Fibroblast of peridontal ligament (primary cell): Measurements from ENCODE around the gene GCNT2.
"Not testable (repeated sequence)": the region's sequence is repeated elsewhere in the genome, so short reads cannot be mapped to it uniquely, and the experiment has no call there.

ENCODE experiments used
- DNase-seq: peaks from one replicate; pipeline ENCODE4 v3.0.0-alpha.2; 2010; ENCODE audit errors: extremely low read depth

The GCNT2 gene

DNA sequence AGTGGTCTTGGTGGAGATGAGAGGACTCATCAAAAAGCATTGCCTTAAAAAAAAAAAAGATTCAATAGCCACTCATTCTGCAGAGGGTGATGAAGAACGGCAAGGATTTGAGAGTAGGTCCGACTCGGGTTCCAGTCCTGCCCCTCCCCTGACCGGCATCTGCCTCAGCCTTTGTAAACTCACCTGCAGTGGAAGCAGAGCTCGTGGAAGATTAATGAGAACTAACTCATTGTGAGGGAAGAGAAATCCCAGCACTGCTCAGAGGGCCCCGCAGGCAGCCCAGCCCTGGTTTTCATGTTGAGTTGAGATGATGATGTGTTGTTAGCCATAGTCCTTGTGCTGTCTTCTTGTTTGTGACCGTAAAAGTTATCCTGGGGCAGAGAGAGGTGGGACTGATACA lies 59.4 kb downstream of the GCNT2 start:
- no peak for DNase-seq

DNA sequence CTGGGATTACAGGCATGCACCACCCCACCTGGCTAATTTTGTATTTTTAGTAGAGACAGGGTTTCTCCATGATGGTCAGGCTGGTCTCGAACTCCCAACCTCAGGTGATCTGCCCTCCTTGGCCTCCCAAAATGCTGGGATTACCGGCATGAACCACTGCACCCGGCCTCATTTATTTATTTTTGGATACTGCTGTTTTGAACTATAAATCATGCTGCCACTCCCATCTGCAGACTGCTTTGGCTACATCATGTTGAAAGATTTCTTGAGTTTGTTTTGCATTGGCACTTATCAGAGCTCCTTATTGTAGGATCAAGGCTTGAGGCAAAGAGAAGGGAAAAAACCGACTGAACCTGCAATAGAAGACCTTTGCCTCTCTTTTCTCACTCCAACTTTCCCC lies 60.3 kb downstream of the GCNT2 start:
- DNase-seq: not testable (repeated sequence)

DNA sequence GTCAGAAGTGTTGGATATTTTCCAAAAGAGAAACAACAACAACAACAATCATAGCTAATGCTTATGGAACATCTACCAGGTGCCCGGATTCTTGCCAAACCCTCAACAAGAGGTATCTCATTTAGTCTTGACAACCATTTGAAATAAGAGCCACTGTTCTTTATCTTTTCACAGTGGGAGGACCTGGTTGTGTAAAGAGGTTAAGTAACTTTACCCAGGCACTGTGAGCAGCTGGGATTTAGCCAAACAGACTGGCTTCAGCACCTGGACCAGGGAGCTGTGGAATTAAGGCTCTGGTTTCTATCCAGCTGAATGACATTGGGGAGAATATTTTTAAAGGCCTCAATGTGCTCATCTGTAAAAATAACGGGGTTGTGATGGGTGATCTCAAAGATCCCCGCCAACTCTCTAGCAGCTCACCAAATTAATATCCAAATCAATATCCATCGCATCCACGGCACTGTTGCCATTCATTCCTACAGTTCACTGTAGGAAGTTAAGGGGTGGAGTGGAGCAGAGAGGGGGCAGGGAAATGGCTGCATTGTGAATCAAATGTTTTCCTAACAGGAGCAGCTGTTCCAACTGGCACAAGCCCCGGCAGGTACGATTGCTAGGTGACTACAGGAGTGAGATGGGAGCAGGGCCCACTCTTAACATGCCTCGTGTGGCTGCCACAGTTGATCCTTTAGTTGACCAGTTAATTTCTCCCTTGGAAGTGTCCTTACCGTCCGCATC lies 61.8 kb downstream of the GCNT2 start:
- DNase-seq: no peak

DNA sequence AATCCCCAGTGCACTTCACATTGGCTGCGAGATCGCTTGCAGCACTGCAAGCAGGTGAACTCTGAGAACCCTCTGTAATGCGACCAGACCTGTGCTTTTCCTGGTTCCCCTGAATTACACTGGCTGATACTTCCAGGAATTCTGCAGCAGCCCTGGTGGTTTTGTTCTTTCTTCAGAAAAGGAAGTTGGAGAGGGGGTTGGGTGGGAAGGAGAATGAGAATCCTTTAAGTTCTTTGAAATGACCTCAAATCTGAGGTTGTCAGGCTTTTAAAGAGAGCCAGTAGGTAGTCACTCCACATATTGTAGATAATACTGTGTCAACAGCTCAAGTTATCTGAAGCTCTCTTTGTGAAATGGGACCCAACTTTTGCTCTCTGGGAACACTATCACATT lies 62.4 kb downstream of the GCNT2 start:
- DNase-seq: no peak

DNA sequence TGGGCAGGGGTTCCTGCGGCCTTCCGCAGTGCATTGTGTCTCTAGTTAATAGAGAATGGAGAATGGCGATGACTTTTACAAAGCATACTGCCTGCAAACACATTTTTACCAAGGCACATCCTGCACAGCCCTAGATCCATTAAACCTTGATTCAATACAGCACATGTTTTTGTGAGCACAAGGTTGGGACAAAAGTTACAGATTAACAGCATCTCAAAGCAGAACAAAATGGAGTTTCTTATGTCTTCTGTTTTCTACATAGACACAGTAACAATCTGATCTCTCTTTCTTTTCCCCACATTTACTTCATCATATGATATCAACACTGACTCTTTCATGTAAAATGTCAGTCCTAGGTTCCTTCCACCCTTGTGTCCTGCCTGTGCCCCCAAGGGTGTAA lies 63.5 kb downstream of the GCNT2 start:
- no peak for DNase-seq

DNA sequence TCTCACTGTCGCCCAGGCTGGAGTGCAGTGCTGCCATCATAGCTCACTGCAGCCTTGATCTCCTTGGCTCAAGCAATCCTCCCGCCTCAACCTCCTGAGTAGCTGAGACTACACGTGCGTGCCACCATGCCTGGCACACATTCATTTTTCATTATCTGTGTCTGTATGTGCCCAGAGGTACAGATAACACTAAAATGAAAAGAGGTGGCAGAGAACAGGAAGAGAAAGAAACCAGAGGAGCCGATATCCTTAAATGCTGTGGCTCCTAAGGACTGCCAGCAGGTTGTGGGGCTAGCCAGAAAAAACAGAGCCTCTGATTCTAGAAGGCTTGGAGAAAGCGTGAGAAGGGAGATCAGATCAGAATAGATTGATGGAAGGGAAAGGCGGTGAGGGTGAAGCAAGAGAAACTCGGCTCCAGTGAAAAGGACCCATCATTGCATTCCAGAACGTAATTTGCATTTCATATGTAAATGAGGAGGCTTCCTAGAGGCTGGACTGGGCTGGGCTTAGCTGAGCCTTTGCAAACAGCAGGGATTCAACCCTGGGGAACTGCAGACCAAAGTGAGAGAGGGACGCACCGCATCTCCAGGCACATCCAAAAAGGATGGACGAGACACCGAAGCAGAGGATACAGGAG lies 64.2 kb downstream of the GCNT2 start:
- no peak for DNase-seq

DNA sequence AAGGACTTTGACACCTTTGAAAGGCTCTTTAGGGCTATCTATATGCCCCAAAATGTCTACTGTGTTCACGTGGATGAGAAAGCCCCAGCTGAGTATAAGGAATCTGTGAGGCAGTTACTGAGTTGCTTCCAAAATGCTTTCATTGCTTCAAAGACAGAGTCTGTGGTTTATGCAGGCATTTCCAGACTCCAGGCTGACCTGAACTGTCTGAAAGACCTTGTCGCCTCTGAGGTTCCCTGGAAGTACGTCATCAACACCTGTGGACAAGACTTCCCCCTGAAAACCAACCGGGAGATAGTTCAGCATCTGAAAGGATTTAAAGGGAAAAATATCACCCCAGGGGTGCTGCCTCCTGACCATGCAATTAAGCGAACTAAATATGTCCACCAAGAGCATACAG lies 65.2 kb downstream of the GCNT2 start:
- no peak for DNase-seq

DNA sequence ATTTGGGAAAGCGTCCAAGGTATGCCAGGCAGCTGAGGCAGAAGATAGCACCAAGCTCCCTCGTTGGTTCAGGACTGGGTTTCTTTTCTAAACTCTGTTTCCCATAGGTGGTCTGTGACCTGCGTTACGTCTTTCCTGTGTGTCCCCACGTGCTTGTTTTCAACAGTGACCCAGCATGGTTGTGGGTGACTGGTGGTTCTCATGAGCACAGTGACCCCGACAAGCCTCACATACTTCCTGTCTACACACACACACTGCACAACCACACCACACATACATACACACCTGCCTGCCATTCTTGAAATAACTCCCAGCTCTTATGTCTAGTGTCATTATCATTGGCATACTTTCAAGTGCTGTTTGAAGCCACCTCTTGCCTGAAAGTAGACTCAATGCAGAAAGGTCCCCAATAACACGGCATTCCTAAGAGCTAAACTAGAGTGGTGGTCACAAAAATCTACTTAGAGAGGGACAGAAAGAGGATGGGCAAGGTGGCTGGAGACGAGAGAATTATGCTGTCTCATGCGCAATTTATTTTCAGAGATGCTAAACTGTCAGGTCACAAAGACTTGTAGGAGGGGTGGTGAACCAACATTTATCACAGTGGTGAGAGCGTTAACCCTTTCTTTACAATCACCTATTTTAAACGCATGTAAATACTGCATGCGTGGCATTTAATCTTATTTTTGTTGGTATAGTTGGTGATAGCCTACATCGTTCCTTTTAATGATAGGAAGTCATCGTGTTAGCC lies 66.7 kb downstream of the GCNT2 start:
- no peak for DNase-seq

DNA sequence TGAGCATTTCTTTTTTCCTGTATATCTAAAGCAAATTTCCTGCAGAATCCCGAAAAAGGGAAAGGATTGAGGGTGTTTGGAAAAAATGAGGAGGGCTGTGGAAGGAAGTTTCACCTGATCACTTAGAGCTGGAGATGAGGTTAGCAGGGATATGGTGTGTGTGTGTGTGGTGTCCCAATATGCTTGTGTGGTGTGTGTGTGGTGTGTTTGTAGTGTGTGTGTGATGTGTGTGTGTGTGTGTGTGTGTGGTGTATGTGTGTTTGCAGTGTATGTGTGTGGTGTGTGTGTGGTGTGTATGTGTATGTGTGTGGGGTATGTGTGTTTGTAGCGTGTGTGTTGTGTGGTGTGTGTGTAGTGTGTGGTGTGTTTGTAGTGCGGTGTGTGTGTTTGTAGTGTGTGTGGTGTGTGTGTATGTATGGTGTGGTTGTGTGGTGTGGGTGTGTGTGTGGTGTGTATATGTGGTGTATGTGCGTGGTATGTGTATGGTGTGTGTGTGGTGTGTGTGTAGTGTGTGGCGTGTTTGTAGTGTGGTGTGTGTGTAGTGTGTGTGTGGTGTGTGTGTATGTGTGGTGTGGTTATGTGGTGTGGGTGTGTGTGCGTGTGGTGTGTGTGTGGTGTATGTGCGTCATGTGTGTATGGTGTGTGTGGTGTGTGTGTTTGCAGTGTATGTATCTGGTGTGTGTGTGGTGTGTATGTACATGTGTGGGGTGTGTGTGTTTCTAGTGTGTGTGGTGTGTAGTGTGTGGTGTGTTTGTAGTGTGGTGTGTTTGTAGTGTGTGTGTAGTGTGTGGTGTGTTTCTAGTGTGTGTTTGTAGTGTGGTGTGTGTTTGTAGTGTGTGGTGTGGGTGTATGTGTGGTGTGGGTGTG lies 67.6 kb downstream of the GCNT2 start:
- no peak for DNase-seq

DNA sequence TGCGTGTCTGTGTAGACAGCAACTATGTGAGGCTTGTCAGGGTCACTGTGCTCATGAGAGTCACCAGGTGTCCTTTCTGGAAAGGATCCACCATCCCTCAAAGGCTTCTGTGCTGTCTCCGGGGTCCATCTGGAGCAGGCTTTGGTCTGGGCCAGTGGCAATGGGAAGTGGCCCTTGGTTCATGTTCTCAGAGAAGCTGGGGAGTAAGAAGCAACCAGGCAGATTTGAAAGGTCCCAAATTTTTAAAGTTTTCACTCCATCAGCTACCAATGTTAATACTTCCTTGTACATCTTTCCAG lies 68.2 kb downstream of the GCNT2 start:
- DNase-seq: no peak

DNA sequence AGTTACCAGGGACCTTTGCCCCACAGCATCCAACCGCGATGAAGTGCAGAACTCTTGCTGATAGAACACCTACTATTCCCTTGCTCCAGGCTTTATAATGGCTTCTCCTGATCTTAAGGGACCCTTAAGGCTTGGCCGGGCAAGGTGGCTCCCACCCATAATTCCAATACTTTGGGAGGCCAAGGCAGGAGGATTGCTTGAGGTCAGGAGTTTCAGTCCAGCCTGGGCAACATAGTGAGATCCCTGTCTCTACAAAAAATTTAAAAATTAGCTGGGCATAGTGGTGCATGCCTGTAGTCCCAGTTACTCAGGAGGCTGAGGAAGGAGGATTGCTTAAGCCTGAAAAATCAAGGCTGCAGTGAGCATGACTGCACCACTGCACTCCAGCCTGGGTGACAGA lies 68.8 kb downstream of the GCNT2 start:
- no peak for DNase-seq

DNA sequence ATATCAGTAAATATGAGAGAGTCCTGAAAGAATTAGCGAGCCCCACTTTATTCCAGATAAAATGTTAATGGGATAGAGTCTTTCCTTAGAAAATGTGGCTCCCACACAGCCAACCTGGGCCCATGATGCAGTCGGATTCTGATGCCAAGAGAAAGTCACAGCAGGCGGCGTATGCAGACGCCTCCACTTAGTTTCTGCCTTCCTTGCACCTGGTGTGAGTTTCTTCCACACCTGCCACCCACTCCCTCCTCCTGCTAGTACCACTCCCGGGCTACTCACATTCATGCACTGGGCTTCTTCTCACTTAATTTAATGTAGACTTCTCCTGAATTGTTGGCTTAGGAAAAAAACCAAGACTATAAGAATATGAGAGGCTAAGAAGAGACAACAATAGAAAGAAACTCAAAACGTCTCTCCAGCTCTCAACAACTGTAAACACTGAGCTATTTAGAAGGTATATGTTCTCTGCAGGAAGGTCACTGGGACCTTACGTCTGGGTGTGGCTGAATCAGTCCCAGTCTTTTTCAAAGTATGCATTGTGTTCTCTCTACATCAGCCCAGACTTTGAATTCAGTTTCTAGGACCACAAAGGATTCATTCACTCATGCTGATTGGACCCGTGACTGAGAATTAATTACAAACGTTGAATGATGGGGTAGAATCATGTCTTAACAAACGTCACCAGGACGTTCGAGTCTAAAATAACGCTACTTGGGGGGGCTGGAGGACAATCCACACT lies 70.4 kb downstream of the GCNT2 start:
- DNase-seq: no peak

DNA sequence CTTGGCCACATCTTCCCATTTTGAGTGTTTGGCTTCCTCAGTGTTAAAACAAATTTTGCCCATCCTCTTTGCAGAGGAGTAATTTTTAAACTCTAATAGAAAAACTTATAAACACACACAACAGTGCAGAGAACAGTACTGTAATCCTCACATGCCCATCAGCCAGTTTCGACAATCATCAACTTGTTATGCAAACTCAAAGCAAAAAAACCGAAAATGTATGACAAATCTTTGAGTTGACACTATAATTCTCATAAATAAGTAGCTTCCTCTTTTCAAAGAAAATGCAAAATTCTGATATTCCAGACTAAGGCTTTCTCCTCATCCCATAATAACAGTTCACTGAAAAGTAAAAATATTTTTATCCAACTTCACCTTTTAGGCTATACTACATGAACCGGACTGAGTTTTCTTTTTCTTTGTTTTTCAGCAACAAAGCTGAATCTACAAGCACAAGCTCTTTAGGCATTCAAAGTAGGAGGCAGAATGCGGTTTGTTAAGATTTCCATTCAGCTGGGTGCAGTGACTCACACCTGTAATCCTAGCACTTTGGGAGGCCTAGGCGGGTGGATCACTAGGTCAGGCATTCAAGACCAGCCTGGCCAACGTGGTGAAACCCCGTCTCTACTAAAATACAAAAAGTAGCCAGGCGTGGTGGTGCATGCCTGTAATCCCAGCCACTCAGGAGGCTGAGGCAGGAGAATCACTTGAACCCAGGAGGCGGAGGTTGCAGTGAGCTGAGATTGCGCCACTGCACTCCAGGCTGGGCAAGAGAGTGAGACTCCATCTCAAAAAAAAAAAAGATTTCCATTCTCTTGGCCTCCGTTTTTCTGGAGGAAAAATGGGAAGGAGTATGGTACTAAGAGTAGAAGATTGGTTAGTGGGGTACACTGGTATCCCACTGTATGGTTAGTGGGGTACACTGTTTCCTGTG lies 74.8 kb downstream of the GCNT2 start:
- no peak for DNase-seq

DNA sequence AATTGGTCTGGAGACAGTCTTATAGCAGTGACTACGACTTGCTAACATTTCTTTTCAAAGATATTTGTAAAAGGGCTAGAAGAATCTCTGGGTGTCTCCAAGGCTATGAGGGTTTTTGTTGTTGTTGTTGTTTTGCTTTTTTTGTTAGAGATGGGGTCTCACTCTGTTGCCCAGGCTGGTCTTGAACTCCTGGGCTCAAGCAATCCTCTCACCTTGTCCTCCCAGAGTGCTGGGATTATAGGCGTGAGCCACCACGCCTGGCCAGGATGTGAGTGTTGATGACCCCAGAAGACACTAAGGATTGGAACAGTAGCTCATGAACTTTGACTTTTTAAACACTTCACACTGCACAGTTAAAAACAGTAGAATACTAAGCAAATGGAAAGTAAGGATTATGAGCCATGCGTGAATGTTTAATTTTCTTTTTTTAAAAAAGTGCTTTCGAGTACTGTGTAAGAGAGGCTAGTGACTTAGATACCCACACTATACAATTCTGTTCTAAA lies 76.4 kb downstream of the GCNT2 start:
- DNase-seq: no peak

DNA sequence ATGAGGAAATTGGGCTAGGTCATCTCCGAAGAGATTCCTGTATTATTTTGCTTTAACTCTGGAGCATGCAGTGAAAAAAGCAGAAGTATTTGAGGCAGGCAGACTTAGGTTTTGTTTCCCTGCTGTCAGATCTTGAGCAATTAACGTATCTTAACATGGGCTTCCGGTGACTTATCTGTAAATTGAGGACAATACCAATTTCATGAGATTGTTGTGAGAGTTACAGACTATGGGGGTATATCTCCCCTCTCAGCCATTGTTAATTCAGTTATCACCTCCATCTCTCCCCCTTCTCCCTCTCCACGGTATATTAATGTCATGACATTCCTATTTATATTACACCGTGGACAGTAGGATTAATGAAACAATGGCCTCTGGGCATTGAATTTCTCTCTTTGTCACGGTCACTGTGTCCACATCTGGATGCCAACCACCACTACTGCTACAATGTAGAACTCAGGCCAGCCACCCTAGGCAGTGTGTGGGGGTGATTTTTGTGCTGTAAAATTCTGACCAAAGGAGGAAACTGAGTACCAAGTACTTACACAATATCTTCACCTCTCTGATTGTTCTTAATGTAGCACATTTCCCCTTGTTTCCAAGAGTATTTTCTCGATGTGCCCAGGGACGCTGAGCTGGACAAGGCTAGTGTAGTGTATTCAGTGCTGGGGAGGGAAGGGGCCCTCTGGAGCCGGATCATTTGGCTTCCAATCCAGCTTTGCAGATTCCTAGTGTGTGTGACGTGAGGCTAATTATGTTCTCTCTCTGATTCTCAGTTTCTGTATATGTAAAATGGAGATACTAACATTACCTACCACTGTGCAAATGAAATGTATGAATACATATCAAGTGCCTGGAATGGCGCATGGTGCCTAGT lies 77.2 kb downstream of the GCNT2 start:
- DNase-seq: no peak

DNA sequence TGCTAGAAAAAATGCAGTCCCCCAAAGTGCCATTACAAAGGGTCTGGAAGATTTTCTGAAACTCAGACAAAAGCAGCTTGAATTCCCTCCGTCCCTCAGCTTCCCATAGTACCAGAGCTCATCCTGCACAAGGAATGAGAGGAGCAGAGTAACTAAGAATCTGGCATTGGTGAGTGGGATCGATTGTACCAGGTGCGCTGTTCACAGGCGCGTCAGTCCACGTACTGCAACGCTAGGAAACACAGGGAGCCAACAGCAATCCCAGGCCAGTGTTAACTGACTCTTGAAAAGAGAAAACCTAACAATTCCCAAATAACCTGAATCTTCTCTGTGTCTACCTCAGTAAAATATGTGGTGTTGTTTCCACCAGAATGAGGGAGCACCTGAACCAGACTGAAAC lies 77.9 kb downstream of the GCNT2 start:
- no peak for DNase-seq

DNA sequence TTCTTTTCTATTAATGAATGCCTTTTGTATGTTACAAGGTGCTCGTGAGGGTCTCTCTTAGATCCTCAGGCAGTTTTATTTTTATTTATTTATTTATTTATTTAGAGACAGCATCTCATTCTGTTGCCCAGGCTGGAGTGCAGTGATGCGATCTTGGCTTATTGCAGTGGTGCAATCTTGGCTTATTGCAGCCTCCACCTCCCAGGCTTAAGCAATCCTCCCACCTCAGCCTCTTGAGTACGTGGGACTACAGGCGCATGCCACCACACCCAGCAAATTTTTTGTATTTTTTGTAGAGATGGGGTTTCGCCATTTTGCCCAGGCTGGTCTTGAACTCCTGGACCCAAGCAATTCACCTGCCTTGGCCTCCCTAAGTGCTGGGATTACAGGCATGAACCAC lies 79.5 kb downstream of the GCNT2 start:
- not testable (repeated sequence) for DNase-seq

DNA sequence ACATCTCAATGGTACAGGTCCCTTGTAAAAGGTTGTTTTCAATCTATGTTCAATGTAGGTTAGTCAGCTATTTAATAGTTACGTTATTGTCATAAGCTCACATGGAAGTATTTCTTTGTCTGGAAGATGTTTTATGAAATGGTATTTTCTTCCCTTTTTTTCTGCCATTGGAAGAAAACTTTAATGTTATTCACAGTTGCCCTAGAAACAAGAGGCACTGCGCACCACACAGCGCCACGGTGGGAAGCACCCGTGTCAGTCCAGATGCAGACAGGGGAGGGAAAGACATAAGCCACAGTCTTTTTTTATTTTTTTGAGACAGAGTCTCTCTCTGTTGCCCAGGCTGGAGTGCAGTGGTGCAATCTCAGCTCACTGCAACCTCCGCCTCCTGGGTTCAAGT lies 82.1 kb downstream of the GCNT2 start:
- no peak for DNase-seq

DNA sequence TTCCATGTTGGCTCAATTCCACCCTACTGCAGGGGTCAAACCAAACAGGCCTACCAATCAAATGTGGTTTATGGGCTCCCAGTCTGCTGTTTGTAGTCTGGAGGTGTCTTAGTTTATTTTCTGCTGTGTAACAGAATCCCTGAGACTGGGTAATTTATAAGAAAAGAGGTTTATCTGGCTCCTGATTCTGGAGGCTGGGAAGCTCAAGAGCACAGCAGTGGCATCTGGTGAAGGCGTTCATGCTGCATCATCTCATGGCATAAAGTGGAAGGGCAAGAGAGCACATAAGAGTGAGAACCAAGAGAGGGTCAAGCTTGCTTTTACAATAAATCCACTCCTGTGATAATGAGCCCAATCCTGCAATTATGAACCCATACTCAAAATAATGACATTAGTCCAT lies 87.9 kb downstream of the GCNT2 start:
- no peak for DNase-seq
